Stomach (tissue), 4 donors: Measurements from ENCODE around the gene CTNNA3.

Experiments
- EP300 ChIP-seq: sonication (generic); formaldehyde crosslinking; IDR thresholded peaks from one replicate; pipeline ENCODE4 v1.6.1; 2017; ENCODE audit warnings: antibody characterized with exemption
- POLR2A ChIP-seq, 4 donors: fragments of 450-650 bp; IDR thresholded peaks; one replicate each; pipeline ENCODE4 v1.6.1; 2016; ENCODE audit warnings: antibody characterized with exemption in 4 of 4, control low read depth in 2 of 4, mild to moderate bottlenecking in 1 of 4, moderate library complexity in 1 of 4
- POLR2AphosphoS5 ChIP-seq, 3 donors: sonication (generic); formaldehyde crosslinking; IDR thresholded peaks; one replicate each; pipeline ENCODE4 v1.6.1; 2016; ENCODE audit warnings: antibody characterized with exemption in 3 of 3
- TF ChIP-seq, protein P1 (sequence below), 7 experiments: fragments of 450-650 bp in 4 of 7; fragments of 200-600 bp in 3 of 7; sonication (generic) in 3 of 7; IDR thresholded peaks; one replicate each; pipeline ENCODE4 v1.5.1; 2016 to 2019; ENCODE audit warnings: antibody characterized with exemption in 7 of 7, control low read depth in 2 of 7, mild to moderate bottlenecking in 1 of 7

DNA sequence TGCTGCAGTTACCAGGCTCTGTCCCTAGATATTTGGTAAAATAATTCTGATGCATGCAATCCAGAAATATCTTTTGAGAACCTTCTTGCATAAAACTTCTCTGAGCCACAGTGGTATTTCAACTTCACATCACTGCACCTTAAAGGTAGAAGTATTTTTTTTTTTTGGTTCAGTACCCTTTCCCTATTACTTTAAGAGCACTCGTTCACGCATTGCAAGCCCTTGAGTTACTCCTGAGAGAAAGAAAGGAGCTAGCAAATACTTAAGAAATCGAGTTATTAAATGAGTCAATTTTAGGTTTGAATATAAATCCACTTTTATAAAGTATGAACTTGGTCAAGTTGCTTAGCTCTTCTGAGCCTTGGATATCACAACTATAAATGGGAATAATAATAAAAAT is 1377.2 kb downstream of the CTNNA3 start:
- TF ChIP-seq, protein P1, sequence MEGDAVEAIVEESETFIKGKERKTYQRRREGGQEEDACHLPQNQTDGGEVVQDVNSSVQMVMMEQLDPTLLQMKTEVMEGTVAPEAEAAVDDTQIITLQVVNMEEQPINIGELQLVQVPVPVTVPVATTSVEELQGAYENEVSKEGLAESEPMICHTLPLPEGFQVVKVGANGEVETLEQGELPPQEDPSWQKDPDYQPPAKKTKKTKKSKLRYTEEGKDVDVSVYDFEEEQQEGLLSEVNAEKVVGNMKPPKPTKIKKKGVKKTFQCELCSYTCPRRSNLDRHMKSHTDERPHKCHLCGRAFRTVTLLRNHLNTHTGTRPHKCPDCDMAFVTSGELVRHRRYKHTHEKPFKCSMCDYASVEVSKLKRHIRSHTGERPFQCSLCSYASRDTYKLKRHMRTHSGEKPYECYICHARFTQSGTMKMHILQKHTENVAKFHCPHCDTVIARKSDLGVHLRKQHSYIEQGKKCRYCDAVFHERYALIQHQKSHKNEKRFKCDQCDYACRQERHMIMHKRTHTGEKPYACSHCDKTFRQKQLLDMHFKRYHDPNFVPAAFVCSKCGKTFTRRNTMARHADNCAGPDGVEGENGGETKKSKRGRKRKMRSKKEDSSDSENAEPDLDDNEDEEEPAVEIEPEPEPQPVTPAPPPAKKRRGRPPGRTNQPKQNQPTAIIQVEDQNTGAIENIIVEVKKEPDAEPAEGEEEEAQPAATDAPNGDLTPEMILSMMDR (IDR thresholded peaks at IDR 0.05), result no peak
- no peak for TF ChIP-seq POLR2AphosphoS5 (IDR thresholded peaks at IDR 0.05)
- no peak for TF ChIP-seq POLR2A (IDR thresholded peaks at IDR 0.05)
- TF ChIP-seq EP300, result no peak
